ENCODE data around the gene ACAP2. TPM values are rescaled to one million over a fixed set of nuclear protein-coding genes. Genes with fewer than 3 reads are reported as not detected.
"Not testable (repeated sequence)": the region's sequence is repeated elsewhere in the genome, so short reads cannot be mapped to it uniquely, and the experiment has no call there.

Gene ACAP2
- total RNA-seq, 4 donors from 2014 or later: 52.9 to 62.0 (median 56.2) TPM

- no peak for DNase-seq (ENCODE audit: low spot score in 2 of 2)
- no peak overlapping the region for H3K4me3 ChIP-seq (ENCODE audit: low read depth, poor library complexity, severe bottlenecking)
- WGBS, 2 donors: 97 to 98% methylated on average over 7 of the region's 7 CpGs
- intact Hi-C loops (cut with DNase I; ENCODE audit: low total_unique reads): no loop called here
- TF ChIP-seq, protein P1, sequence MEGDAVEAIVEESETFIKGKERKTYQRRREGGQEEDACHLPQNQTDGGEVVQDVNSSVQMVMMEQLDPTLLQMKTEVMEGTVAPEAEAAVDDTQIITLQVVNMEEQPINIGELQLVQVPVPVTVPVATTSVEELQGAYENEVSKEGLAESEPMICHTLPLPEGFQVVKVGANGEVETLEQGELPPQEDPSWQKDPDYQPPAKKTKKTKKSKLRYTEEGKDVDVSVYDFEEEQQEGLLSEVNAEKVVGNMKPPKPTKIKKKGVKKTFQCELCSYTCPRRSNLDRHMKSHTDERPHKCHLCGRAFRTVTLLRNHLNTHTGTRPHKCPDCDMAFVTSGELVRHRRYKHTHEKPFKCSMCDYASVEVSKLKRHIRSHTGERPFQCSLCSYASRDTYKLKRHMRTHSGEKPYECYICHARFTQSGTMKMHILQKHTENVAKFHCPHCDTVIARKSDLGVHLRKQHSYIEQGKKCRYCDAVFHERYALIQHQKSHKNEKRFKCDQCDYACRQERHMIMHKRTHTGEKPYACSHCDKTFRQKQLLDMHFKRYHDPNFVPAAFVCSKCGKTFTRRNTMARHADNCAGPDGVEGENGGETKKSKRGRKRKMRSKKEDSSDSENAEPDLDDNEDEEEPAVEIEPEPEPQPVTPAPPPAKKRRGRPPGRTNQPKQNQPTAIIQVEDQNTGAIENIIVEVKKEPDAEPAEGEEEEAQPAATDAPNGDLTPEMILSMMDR (IDR thresholded peaks at IDR 0.05): no peak
- TF ChIP-seq POLR2A (IDR thresholded peaks at IDR 0.05): no peak
Measured at GRCh38 chr3:195372220-195372619, 70.6 kb downstream of the ACAP2 start.

DNA sequence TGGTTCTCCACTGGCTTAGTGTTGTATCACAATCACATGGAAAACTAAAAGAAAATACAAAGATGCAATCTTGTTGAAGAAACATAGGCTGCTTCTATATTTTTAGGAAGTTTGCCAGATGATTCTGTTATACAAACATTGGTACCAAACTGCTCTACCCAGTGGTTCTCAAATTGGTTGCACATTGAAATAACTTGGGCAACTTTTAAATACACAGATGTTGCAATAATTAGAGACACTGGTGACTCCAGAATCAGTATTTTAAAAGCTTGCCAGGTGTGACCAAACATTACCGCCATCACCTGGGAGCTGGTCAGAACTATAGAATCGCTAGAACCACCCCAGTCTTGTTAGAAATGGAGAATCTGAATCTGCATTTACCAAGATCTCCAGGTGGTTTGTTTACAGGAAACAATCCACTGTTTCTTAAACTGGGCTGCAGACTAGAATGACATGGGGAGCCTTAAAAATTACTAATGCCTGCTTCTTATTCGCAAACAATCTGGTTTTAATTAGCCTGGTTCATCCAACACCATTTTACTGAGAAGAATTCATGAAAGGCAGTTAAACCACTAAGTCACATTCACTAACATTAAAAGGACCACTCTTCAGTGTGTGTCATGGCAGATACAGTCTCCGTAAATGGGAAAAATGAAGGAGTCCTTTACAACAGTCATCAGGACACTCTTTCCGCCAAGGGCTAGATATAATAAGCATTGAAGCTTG, 76.5 kb downstream of the ACAP2 start:
- intact Hi-C loops (cut with DNase I; ENCODE audit: low total_unique reads): no loop called here
- no peak overlapping the region for H3K4me3 ChIP-seq (ENCODE audit: low read depth, poor library complexity, severe bottlenecking)
- no peak for DNase-seq (ENCODE audit: low spot score in 2 of 2)
- WGBS, 2 donors: 85 to 89% methylated on average over 5 of the region's 5 CpGs
- no peak for TF ChIP-seq POLR2A (IDR thresholded peaks at IDR 0.05)
- TF ChIP-seq, protein P1 (IDR thresholded peaks at IDR 0.05): no peak

- H3K4me3 ChIP-seq (ENCODE audit: low read depth, poor library complexity, severe bottlenecking): no peak overlapping the region
- WGBS, 2 donors: 88 to 95% methylated on average over 2 of the region's 2 CpGs
- intact Hi-C loops (cut with DNase I; ENCODE audit: low total_unique reads): no loop called here
- TF ChIP-seq, protein P1 (IDR thresholded peaks at IDR 0.05): no peak
- TF ChIP-seq POLR2A (IDR thresholded peaks at IDR 0.05): no peak
- no peak for DNase-seq (ENCODE audit: low spot score in 2 of 2)
Measured at GRCh38 chr3:195365371-195365770, 77.4 kb downstream of the ACAP2 start.

GRCh38 chr3:195357797-195358196, 85.0 kb downstream of the ACAP2 start:
- DNase-seq (ENCODE audit: low spot score in 2 of 2); intact Hi-C loops (cut with DNase I; ENCODE audit: low total_unique reads); H3K4me3 ChIP-seq (ENCODE audit: low read depth, poor library complexity, severe bottlenecking): not testable (repeated sequence)
- WGBS, 2 donors: 87% methylated on average over 2 of the region's 2 CpGs

- no peak for TF ChIP-seq POLR2A (IDR thresholded peaks at IDR 0.05)
- TF ChIP-seq, protein P1 (IDR thresholded peaks at IDR 0.05): no peak
- 82 to 91% methylated on average over 16 of the region's 16 CpGs for WGBS, 2 donors
- no peak for DNase-seq (ENCODE audit: low spot score in 2 of 2)
- intact Hi-C loops (cut with DNase I; ENCODE audit: low total_unique reads): no loop called here
- no peak overlapping the region for H3K4me3 ChIP-seq (ENCODE audit: low read depth, poor library complexity, severe bottlenecking)
Measured at GRCh38 chr3:195356151-195357086, 86.4 kb downstream of the ACAP2 start.

GRCh38 chr3:195354009-195354408, 88.8 kb downstream of the ACAP2 start:
- H3K4me3 ChIP-seq (ENCODE audit: low read depth, poor library complexity, severe bottlenecking); DNase-seq (ENCODE audit: low spot score in 2 of 2); intact Hi-C loops (cut with DNase I; ENCODE audit: low total_unique reads): not testable (repeated sequence)
- 50% methylated on average over 2 of the region's 2 CpGs for WGBS, 2 donors
